Stimulated activated CD8-positive, alpha-beta memory T cell treated with anti-CD3 and anti-CD28 coated beads, Interleukin-2, amount 100 ng/mL, for 1 hour (primary cell): ENCODE results near the gene FAM9C.
"Not testable (repeated sequence)": the region's sequence is repeated elsewhere in the genome, so short reads cannot be mapped to it uniquely, and the experiment has no call there.

Experiments
- DNase-seq, 2 donors: peaks; one replicate each; pipeline ENCODE4 v3.0.0-alpha.2; 2020; ENCODE audit warnings: low read depth in 2 of 2

Gene FAM9C

GRCh38 chrX:13076176-13076961, 31.9 kb upstream of the FAM9C start:
- DNase-seq, result no peak

GRCh38 chrX:13074297-13075262, 30.2 kb upstream of the FAM9C start:
- no peak for DNase-seq

- DNase-seq, result no peak
Observed at GRCh38 chrX:13069771-13070416, 25.5 kb upstream of the FAM9C start.

- DNase-seq, result no peak
Observed at GRCh38 chrX:13068651-13069050, 24.2 kb upstream of the FAM9C start.

- no peak for DNase-seq
Observed at GRCh38 chrX:13067773-13068172, 23.4 kb upstream of the FAM9C start.

- DNase-seq, result no peak
Observed at GRCh38 chrX:13066391-13066790, 22.0 kb upstream of the FAM9C start.

- no peak for DNase-seq
Observed at GRCh38 chrX:13064599-13065143, 20.3 kb upstream of the FAM9C start.

- not testable (repeated sequence) for DNase-seq
Observed at GRCh38 chrX:13063124-13063523, 18.7 kb upstream of the FAM9C start.

- DNase-seq, result not testable (repeated sequence)
Observed at GRCh38 chrX:13062331-13062730, 17.9 kb upstream of the FAM9C start.

- not testable (repeated sequence) for DNase-seq
Observed at GRCh38 chrX:13061215-13061708, 16.8 kb upstream of the FAM9C start.

GRCh38 chrX:13059637-13060499, 15.4 kb upstream of the FAM9C start:
- no peak for DNase-seq

- no peak for DNase-seq
Observed at GRCh38 chrX:13055486-13055885, 11.1 kb upstream of the FAM9C start.

- DNase-seq, result no peak
Observed at GRCh38 chrX:13053171-13053570, 8.8 kb upstream of the FAM9C start.

GRCh38 chrX:13051529-13052172, 7.2 kb upstream of the FAM9C start:
- no peak for DNase-seq

GRCh38 chrX:13051167-13051528, 6.7 kb upstream of the FAM9C start:
- DNase-seq, result no peak

- no peak for DNase-seq
Observed at GRCh38 chrX:13050151-13050550, 5.7 kb upstream of the FAM9C start.

- DNase-seq, result no peak
Observed at GRCh38 chrX:13048280-13048679, 3.9 kb upstream of the FAM9C start.

- no peak for DNase-seq
Observed at GRCh38 chrX:13047759-13048158, 3.3 kb upstream of the FAM9C start.

GRCh38 chrX:13046141-13046855, 1.9 kb upstream of the FAM9C start:
- no peak for DNase-seq

GRCh38 chrX:13043938-13044337, 482 bp downstream of the FAM9C start:
- DNase-seq, result no peak
